ENCODE measurements around the gene POLR3E.

DNA sequence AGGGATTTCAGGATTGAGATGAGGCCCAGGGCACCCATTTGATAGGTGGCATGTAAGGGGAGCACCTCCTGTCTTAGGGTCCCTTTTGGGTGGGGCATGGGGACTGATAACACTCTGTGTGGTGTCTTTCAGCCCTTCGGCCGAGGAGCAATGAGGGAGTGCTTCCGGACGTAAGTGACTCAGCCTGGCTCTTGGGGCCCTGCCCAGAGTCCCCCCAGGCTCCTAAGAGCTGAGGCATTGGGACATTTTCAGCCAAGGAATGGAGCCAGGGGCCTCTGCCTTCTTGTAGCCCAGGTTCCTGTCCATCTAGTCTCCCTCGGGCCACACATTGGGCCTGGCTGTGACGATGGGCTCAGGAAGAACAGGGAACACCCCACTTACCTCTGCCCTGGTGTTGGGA, 46.7 kb upstream of the POLR3E start:
- TF ChIP-seq POLR2A (IDR thresholded peaks at IDR 0.05) = no peak
- TF ChIP-seq, protein P1, sequence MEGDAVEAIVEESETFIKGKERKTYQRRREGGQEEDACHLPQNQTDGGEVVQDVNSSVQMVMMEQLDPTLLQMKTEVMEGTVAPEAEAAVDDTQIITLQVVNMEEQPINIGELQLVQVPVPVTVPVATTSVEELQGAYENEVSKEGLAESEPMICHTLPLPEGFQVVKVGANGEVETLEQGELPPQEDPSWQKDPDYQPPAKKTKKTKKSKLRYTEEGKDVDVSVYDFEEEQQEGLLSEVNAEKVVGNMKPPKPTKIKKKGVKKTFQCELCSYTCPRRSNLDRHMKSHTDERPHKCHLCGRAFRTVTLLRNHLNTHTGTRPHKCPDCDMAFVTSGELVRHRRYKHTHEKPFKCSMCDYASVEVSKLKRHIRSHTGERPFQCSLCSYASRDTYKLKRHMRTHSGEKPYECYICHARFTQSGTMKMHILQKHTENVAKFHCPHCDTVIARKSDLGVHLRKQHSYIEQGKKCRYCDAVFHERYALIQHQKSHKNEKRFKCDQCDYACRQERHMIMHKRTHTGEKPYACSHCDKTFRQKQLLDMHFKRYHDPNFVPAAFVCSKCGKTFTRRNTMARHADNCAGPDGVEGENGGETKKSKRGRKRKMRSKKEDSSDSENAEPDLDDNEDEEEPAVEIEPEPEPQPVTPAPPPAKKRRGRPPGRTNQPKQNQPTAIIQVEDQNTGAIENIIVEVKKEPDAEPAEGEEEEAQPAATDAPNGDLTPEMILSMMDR (IDR thresholded peaks at IDR 0.05) = no peak
- TF ChIP-seq EP300 (IDR thresholded peaks at IDR 0.05; ENCODE audit: low read depth) = no peak
- TF ChIP-seq POLR2AphosphoS5 (IDR thresholded peaks at IDR 0.05) = no peak

Data from transverse colon (tissue), 4 donors.